Lung microvascular endothelial cell (primary cell): ENCODE measurements around the gene ANAPC10. TPM values are rescaled to one million over a fixed set of nuclear protein-coding genes. Genes with fewer than 3 reads are reported as not detected.
"Not testable (repeated sequence)": the region's sequence is repeated elsewhere in the genome, so short reads cannot be mapped to it uniquely, and the experiment has no call there.

Source experiments
- DNase-seq, 2 donors: peaks; one replicate each; pipeline versions ENCODE4 v3.0.0 to v3.0.0-alpha.2; 2010; ENCODE audit warnings: low read depth in 2 of 2
- total RNA-seq: library from RNA; depleted of rRNA; stranded (reverse); fragments of >200 nt; gene quantifications from 2 replicates; pipeline ENCODE4 v1.2.1, GENCODE V29; 2014

ANAPC10 gene
- total RNA-seq, 1 donor from 2014 or later, result 20.8 TPM

DNA sequence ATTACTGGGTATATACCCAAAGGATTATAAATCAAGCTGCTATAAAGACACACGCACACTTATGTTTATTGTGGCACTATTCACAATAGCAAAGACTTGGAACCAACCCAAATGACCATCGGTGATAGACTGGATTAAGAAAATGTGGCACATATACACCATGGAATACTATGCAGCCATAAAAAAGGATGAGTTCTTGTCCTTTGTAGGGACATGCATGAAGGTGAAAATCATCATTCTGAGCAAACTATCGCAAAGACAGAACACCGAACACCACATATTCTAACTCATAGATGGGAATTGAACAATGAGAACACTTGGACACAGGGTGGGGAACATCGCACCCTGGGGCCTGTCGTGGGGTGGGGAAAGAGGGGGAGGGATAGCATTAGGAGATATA lies 87.7 kb downstream of the ANAPC10 start:
- DNase-seq, result not testable (repeated sequence)

DNA sequence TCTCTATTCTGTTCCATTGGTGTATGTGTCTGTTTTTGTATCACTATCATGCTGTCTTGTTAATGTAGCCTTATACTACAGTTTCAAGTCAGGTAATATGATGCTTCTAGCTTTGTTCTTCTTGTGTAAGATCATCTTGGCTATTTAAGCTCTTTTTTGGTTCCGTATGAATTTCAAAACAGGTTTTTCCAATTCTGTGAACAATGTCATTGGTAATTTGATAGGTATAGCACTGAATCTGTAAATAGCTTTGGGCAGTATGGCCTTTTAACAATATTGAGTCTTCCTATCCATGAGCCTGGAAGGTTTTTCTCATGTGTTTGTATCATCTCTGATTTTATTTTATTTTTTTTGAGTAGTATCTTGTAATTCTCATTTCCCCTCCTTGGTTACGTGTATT lies 94.3 kb downstream of the ANAPC10 start:
- no peak for DNase-seq

DNA sequence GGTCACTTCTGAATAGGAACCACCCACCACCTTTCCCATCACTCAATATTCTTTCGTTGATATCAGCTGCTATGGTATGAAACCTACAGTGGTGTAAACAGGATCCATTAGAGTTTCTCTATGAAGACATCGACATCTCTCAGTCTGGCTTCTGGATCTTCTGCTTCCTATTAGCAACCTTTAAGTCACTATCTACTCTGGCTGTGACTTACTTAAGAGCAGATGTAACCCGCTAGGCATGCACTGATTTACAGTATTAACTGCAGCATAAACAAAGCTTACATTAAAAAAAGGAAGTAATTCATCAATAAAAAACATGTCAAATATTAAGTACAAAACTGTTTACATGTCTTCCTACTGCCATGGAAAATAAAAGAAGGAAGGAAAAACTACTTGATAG lies 96.4 kb downstream of the ANAPC10 start:
- DNase-seq, result peak in 1 of 2 donors; percentile 24

DNA sequence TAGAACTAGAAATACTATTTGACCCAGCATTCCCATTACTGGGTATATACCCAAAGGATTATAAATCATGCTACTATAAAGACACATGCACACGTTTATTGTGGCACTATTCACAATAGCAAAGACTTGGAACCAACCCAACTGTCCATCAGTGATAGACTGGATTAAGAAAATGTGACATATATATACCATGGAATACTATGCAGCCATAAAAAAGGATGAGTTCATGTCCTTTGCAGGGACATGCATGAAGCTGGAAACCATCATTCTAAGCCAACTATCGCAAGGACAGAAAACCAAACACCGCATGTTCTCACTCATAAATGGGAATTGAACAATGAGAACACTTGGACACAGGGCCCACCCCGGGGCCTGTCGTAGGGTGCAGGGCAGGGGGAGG lies 97.3 kb downstream of the ANAPC10 start:
- not testable (repeated sequence) for DNase-seq

DNA sequence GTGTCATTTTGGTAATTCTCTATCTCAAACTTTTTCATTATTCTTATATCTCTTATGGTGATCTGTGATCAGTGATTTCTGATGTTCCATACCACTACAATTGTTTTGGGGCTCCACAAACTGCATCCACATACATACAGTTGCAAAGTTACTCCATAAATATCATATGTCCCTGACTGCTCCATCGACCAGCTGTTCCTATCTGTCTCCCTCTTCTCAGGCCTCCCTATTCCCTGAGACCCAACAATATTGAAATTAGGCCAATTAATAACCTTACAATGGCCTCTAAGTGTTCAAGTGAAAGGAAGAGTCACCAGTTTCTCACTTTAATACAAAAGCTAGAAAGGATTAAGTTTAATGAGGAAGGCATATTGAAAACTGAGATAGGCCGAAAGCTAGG lies 108.7 kb downstream of the ANAPC10 start:
- DNase-seq, result no peak

DNA sequence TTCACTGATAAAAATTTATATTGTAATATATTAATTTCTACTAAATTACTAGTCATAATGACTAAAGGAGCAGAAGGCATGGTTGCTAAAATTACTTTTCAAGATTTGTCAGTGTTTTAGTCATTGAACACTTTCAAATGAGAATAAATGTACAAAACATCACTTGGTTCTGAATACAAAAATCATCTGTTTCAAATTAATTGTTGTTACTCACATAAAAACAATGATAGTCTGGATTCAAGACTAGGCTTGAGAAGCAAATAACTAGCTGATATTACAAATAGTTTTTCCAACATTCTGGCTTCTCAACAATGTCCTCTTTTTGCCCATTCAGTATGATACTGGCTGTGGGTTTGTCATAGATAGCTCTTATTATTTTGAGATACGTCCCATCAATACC lies 112.5 kb downstream of the ANAPC10 start:
- DNase-seq, result no peak

DNA sequence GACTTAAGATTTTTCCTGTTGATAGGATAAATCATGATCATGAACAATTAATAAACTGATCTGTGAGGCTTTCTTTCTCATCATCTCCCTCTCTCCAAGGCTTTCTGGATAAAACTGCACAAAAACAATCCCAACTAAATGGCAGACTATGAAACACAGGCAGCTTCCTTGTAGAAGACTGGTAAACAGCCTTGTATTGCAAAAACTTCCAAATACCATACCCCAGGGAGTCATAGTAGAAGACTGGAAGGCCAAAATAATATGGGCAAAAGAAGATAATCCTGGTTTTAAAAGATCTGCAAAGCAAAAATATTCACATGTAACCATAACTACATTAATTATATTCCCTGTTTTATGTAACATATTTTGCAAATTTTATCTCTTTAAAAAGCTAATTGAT lies 113.0 kb downstream of the ANAPC10 start:
- no peak for DNase-seq

DNA sequence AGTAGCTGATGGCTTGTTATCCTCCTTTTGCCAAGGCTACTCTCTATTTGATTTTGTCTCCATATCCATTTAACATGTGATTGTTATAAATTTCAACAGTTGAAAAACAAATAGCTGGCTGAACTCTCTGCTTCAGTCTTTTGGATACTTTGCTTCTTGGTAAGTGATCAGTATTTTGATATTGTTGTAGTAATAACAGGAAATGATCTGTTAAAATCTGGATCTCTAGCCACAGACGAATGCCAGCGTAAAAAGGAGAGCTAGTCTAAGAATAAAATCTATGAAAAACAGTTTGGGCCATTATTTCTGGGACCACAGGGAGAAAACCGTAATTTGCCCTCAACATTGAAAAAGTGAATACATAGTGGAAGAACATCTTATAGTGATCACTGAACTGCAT lies 113.8 kb downstream of the ANAPC10 start:
- no peak for DNase-seq

DNA sequence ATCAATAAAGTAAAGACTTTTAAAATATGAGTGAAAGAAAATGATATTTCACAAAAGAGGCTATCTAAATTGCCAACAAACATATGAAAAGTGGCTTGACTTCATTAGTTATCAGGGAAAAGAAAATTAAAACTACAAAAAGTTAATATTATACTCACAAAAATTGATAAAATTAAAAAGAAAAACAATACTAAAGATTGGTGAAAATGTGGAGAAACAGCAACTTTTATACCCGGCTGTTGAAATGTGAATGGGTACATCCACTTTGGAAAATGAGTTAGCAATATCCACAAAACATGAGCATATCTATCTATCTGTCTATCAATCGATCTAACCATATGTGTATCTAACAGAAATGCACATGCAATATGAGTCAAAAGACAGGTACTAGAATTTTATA lies 122.3 kb downstream of the ANAPC10 start:
- DNase-seq, result no peak

DNA sequence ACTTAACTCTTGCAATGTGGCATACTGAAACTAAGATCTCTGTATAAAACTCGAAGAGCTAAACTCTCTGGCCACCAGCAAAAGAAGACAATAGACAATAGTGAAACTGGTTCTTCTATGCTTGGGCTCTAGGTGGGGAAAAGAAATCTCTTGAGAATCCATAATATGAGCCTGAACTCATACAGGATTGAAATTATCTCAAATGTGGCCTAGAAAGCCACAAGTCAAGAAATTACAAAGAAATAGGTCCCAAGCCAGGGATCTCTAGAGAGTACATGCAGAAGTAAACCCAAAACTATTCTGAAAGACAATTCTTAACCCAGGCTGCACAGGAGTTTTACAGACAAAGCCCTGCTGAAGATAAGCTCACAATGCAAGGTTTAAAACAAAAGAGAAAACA lies 127.4 kb downstream of the ANAPC10 start:
- no peak for DNase-seq

DNA sequence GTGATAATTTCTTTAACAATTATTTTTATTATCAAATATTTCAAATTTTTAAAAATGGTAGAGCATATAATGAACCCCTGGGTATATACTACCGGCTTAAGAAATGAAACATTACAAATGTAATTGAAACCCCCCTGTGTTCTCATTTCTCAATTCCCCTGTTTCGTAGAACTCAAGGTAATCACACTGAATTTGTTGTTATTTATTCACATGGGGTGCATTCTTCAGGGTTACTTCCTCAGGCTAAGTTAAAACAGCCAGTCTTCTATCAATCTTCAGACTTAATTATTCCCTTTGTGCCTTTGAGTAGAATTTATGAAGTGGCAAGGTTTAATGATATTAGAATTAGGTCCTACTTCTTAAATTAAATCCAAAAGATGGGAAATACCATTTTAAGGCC lies 128.2 kb downstream of the ANAPC10 start:
- no peak for DNase-seq

DNA sequence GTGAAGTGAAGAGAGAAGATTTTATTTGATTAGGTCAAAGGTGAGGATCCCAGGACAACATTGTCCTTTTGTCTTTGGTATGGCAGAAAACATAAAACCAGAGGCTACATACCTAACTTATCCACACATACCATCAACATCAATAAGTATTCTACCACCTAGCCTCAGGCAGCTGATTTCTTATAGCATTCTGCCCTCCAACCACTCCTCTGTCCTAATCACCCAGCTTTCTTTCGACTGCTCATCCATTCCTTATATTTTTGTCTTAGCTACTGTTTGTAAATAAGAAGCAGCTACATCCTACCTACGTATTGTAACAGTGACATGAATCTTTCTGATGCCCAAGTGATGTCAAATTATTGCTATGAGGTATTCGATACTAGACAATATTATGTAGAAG lies 129.4 kb downstream of the ANAPC10 start:
- no peak for DNase-seq

DNA sequence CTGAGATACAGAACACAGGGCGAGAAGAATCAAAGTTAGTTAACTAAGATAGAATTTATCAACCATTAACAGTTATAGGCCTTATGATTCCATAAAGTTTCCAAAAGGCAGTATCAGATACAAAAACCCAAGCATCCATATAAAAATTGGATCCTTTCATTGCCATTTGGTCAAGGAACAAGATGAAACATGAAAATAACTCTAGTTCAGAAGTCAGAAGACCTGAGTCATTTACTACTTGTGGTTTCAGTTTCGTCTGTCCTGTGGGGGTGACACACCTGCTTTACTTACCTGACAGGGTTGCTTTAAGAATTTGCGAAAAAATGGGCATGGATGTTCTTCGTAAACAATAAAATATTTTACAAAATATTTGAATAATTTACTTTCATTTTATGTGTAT lies 130.8 kb downstream of the ANAPC10 start:
- DNase-seq, result no peak

DNA sequence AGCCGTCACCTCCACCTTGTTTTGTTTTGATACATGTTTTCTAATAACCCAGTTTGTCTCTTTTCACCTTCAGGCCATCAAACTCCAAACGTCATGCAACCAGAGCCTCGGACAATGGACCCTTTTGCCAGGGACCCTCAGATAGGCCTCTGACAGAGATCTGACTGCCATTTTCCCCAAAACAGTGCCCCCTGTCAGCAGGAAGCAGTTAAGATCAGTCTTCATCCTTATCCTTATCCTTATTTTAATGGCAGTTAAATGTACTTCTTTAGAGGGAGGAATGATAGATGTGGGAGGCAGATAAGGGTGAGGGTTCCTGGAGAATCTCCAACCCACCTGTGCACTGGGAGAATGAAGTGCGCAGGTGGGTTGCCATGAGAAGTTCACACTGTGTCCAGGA lies 135.7 kb downstream of the ANAPC10 start:
- DNase-seq, result no peak

DNA sequence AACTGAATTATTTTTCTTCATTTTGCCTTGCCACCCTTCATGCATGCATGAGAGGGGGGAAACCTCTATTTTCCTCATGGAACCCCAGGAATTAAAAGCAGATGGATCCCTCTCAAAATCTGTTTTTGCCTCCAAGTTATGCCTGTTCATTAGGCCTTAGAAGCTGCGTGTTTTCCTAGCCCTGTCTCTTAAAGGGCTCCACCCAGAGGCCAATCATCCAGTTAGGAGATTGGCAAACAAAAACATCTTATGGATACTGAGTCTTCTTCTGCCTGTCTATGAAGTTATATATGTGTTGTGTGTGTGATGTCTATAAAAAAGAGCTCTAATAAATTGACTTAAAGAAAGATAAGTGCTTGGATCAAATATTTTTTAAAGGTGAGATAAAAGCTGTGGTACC lies 142.9 kb downstream of the ANAPC10 start:
- no peak for DNase-seq

DNA sequence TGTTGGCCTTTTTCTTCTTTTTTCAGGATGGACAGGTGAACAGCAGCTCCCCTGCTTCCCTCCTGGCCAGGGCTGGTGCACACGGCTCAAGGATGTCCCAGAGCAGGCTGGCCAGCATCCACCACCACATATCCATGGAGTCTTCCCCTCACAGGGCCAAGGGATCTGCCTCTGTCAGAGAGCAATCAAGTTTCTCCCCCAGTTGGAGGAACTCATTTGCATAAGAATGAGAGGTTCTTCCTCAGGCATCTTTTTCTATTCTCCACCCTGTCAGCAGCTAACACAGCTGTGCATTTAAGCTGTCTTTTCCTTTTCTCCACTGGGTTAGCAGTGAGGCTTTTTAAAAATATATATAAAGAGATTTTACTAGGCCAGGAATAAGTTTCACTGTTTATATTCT lies 143.8 kb downstream of the ANAPC10 start:
- no peak for DNase-seq

DNA sequence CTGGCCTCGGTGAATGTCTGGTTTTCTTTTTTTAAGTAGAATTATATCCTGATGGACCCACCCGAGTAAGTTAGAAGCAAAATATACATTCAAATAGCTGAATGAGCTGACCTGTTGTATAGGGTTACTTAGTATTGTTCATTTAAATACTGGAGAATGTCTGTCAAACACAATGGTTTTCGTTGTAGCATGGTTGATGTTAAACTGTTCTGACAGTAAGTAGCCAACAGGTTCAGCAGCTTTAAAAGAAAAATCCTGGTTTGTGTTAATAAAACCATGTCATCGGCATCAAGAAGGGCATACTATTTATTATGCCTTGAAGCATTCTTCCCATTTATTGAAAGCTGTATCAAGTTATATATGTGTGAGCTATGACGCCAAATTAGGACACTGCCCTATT lies 149.6 kb downstream of the ANAPC10 start:
- DNase-seq, result no peak

DNA sequence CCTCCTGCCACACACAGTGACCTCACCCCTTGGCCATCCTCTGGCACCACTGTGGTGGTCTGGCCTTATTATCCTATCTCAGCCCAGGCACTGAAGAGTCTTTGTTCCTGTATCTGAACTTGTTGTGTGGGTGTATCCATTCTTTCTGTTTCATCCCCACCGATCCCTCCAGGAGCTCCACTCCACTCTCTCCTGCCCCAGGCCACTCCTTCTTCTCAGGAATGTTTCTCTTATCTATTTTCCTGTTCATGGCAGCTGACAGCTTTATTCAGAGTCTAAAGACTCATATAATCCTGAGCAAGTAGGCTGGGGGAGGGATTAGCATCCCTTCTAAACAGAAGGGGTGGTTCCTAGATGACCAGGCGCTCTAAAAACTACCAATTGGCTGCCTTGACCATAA lies 150.0 kb downstream of the ANAPC10 start:
- DNase-seq, result no peak

Other genes starting within 250 kb of the ANAPC10 start
- gene ABCE1, start 115 bp upstream of the ANAPC10 start, total RNA-seq, result 82.6 and 104 TPM in 2 replicates
- gene OTUD4, start 82.4 kb upstream of the ANAPC10 start, total RNA-seq, result 16.6 and 21.8 TPM in 2 replicates